K562 (cell line): ENCODE results near the gene CYP2A6. TPM values are rescaled to one million over a fixed set of nuclear protein-coding genes. Genes with fewer than 3 reads are reported as not detected.
"Not testable (repeated sequence)": the region's sequence is repeated elsewhere in the genome, so short reads cannot be mapped to it uniquely, and the experiment has no call there.

Experiments
- ADNP ChIP-seq: fragments of 200-800 bp; sonication (Bioruptor generic); IDR thresholded peaks from 2 replicates; pipeline ENCODE4 v1.6.1; 2016; ENCODE audit warnings: missing genetic modification characterization, missing compliant biosample characterization
- ARID1B ChIP-seq: fragments of 450-650 bp; IDR thresholded peaks from 2 replicates; pipeline ENCODE4 v1.6.1; 2016; ENCODE audit warnings: antibody characterized with exemption, mild to moderate bottlenecking, inconsistent platforms
- ATF1 ChIP-seq, 2 experiments: fragments of 450-650 bp in 1 of 2; IDR thresholded peaks; 2 replicates each; pipeline ENCODE4 v1.6.1; 2016; ENCODE audit warnings: missing compliant biosample characterization in 1 of 2, missing genetic modification characterization in 1 of 2
- ATF7 ChIP-seq: fragments of 450-650 bp; IDR thresholded peaks from 2 replicates; pipeline ENCODE4 v1.7.1; 2014; ENCODE audit warnings: mild to moderate bottlenecking, moderate library complexity
- BRD9 ChIP-seq: fragments of 450-650 bp; IDR thresholded peaks from 2 replicates; pipeline ENCODE4 v1.6.1; 2018; ENCODE audit warnings: low read depth; ENCODE audit not compliant: partially characterized antibody
- CBFA2T2 ChIP-seq: fragments of 450-650 bp; conservative IDR thresholded peaks from 2 replicates; pipeline ENCODE4 v1.6.1; 2017; ENCODE audit warnings: mild to moderate bottlenecking
- CEBPB ChIP-seq: fragments of 450-650 bp; IDR thresholded peaks from 2 replicates; pipeline ENCODE4 v1.6.1; 2016; ENCODE audit warnings: missing genetic modification characterization, missing compliant biosample characterization
- CEBPG ChIP-seq, 3 experiments: fragments of 200-800 bp in 1 of 3; sonication (Bioruptor generic) in 1 of 3; sonication (generic) in 1 of 3; formaldehyde crosslinking in 1 of 3; IDR thresholded peaks in 2 of 3; conservative IDR thresholded peaks in 1 of 3; 2 replicates each; pipeline versions ENCODE4 v1.6.1 to v1.8.0; 2016 to 2022; ENCODE audit warnings: missing compliant biosample characterization in 2 of 3, missing genetic modification characterization in 2 of 3, mild to moderate bottlenecking in 1 of 3, missing genetic modification reagents in 1 of 3
- FOSL1 ChIP-seq: fragments of 200-800 bp; sonication (Bioruptor generic); conservative IDR thresholded peaks from 2 replicates; pipeline ENCODE4 v1.6.1; 2016; ENCODE audit warnings: missing genetic modification characterization, missing compliant biosample characterization
- FOXK2 ChIP-seq, 2 experiments: fragments of 450-650 bp; IDR thresholded peaks in 1 of 2; conservative IDR thresholded peaks in 1 of 2; 2 replicates each; pipeline ENCODE4 v1.6.1; 2016; ENCODE audit warnings: low read depth in 2 of 2, mild to moderate bottlenecking in 1 of 2
- HDAC3 ChIP-seq: fragments of 450-650 bp; IDR thresholded peaks from 2 replicates; pipeline ENCODE4 v1.6.1; 2018; ENCODE audit warnings: borderline replicate concordance, mild to moderate bottlenecking, moderate library complexity; ENCODE audit not compliant: partially characterized antibody
- LEF1 ChIP-seq: fragments of 450-650 bp; IDR thresholded peaks from 2 replicates; pipeline ENCODE4 v1.6.1; 2016; ENCODE audit warnings: mild to moderate bottlenecking
- NR2C1 ChIP-seq, 2 experiments: fragments of 450-650 bp; IDR thresholded peaks; 2 replicates each; pipeline ENCODE4 v1.6.1; 2017; ENCODE audit warnings: mild to moderate bottlenecking in 2 of 2, antibody characterized with exemption in 1 of 2, inconsistent platforms in 1 of 2, missing compliant biosample characterization in 1 of 2, missing genetic modification characterization in 1 of 2
- PHF8 ChIP-seq: fragments of 200-600 bp; sonication (generic); IDR thresholded peaks from 2 replicates; pipeline ENCODE4 v1.6.1; 2012; ENCODE audit warnings: mixed run types, mild to moderate bottlenecking, inconsistent platforms, low read length, moderate library complexity, borderline replicate concordance
- PKNOX1 ChIP-seq: fragments of 450-650 bp; IDR thresholded peaks from 2 replicates; pipeline ENCODE4 v1.6.1; 2016
- SMAD4 ChIP-seq: fragments of 250-450 bp; sonication (Bioruptor Pico); conservative IDR thresholded peaks from 2 replicates; pipeline ENCODE4 v1.8.0; 2021; ENCODE audit warnings: inconsistent platforms, mild to moderate bottlenecking, moderate library complexity
- SP1 ChIP-seq: sonication (generic); formaldehyde crosslinking; IDR thresholded peaks from 2 replicates; pipeline ENCODE4 v1.8.1; 2022; ENCODE audit warnings: mild to moderate bottlenecking, missing genetic modification reagents
- TAF9B ChIP-seq: fragments of 450-650 bp; IDR thresholded peaks from 2 replicates; pipeline ENCODE4 v1.6.1; 2018; ENCODE audit warnings: mild to moderate bottlenecking; ENCODE audit not compliant: partially characterized antibody
- TRIM24 ChIP-seq, 2 experiments: fragments of 450-650 bp; IDR thresholded peaks; 2 replicates each; pipeline ENCODE4 v1.6.1; 2016
- ZFX ChIP-seq: sonication (generic); formaldehyde crosslinking; IDR thresholded peaks from 2 replicates; pipeline ENCODE4 v1.8.0; 2022; ENCODE audit warnings: mild to moderate bottlenecking, missing genetic modification reagents, moderate library complexity
- polyA plus RNA-seq, 8 experiments: library from polyadenylated mRNA; depleted of rRNA in 4 of 8; stranded (reverse) in 5 of 8; unstranded in 3 of 8; fragments of >200 nt; fragmentation: Nextera tagmentation in 2 of 8; fragmentation: Illumina TruSeq in 1 of 8; extraction: Ambion mirVana in 2 of 8; extraction: Trizol in 1 of 8; gene quantifications; 2 replicates each; pipeline versions ENCODE4 v1.2.1 to v1.2.3, GENCODE V29; 2011 to 2014; ENCODE audit warnings: inconsistent platforms in 1 of 8, missing spikeins in 1 of 8
- total RNA-seq, 7 experiments: library from RNA; depleted of rRNA in 6 of 7; stranded (reverse); fragments of >200 nt in 6 of 7; fragmentation: Illumina TruSeq in 2 of 7; extraction: Trizol in 2 of 7; gene quantifications; 2 replicates each; pipeline versions ENCODE4 v1.2.1 to v1.2.3, GENCODE V29; 2011 to 2021; ENCODE audit warnings: low replicate concordance in 1 of 7
- TF ChIP-seq, protein P1 (sequence below), 2 experiments: fragments of 450-650 bp in 1 of 2; sonication (generic) in 1 of 2; formaldehyde crosslinking in 1 of 2; IDR thresholded peaks in 1 of 2; conservative IDR thresholded peaks in 1 of 2; 2 replicates each; pipeline versions ENCODE4 v1.6.1 to v1.8.1; 2016 to 2023; ENCODE audit warnings: mild to moderate bottlenecking in 2 of 2, moderate library complexity in 2 of 2, inconsistent platforms in 1 of 2, missing genetic modification reagents in 1 of 2

CYP2A6 gene
- total and polyA plus RNA-seq, 9 of the 15 experiments (the other 6 are each of a cell fraction or from before 2014, with no cell fraction given), result 0.31 TPM; not detected in 8

- TF ChIP-seq BRD9 (peak; percentile 70), CEBPG (CRISPR knock-in tag; IDR thresholded peaks at IDR 0.05) (peak; percentile 35; the same call in 1 of the 2 replicates), CEBPG (tag; conservative IDR thresholded peaks at IDR 0.05 in 1 of 2, IDR thresholded peaks at IDR 0.05 in 1 of 2) (peak; percentile 63 to 74; a peak in 3 of 4 replicates), ADNP (tag) (0 out of 2 replicates have a peak, but pooled peaks have one; percentile 80), LEF1 (peak; percentile 92; the same call in 1 of the 2 replicates), NR2C1 (tag; IDR thresholded peaks at IDR 0.05) (peak; percentile 28; the same call in 1 of the 2 replicates), ATF7 (peak; percentile 98), CBFA2T2 (peak; percentile 92), SP1 (CRISPR knock-in tag) (0 out of 2 replicates have a peak, but pooled peaks have one; percentile 38), PKNOX1 (peak; percentile 91), PHF8 (peak; percentile 18; the same call in 1 of the 2 replicates), ZFX (CRISPR knock-in tag) (peak; percentile 31; the same call in 1 of the 2 replicates), SMAD4 (CRISPR knock-in tag) (peak; percentile 96), ATF1 (tag; IDR thresholded peaks at IDR 0.05) (peak; percentile 59; the same call in 1 of the 2 replicates), HDAC3 (peak; percentile 84), CEBPB (tag) (peak; percentile 80), ARID1B (peak; percentile 94), TRIM24 (IDR thresholded peaks at IDR 0.05) (peak; percentile 54 to 87; a peak in 3 of 4 replicates), FOSL1 (tag) (0 out of 2 replicates have a peak, but pooled peaks have one; percentile 24), TAF9B (peak; percentile 38), FOXK2 (conservative IDR thresholded peaks at IDR 0.05 in 1 of 2, IDR thresholded peaks at IDR 0.05 in 1 of 2; ENCODE audit: low read depth in 2 of 2) (peak; percentile 48 to 75; a peak in 2 of 4 replicates)
- not testable (repeated sequence) for TF ChIP-seq NR2C1 (IDR thresholded peaks at IDR 0.05); ATF1 (CRISPR knock-in tag; IDR thresholded peaks at IDR 0.05)
- TF ChIP-seq, protein P1, sequence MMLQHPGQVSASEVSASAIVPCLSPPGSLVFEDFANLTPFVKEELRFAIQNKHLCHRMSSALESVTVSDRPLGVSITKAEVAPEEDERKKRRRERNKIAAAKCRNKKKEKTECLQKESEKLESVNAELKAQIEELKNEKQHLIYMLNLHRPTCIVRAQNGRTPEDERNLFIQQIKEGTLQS (IDR thresholded peaks at IDR 0.05), result peak; percentile 92
- TF ChIP-seq, protein P1 (CRISPR knock-in tag; conservative IDR thresholded peaks at IDR 0.05), result not testable (repeated sequence)
Measured at GRCh38 chr19:40864739-40865496, 14.7 kb upstream of the CYP2A6 start (continued).
